GM19023 (cell line): ENCODE data around the gene TTC19.
"Not testable (repeated sequence)": the region's sequence is repeated elsewhere in the genome, so short reads cannot be mapped to it uniquely, and the experiment has no call there.

Experiments
- ATAC-seq: cut with Tn5 transposase; IDR thresholded peaks from one replicate; pipeline ENCODE4 v1.9.1; 2021; ENCODE audit warnings: mild to moderate bottlenecking, moderate library complexity; ENCODE audit not compliant: unreplicated experiment

TTC19 gene

DNA sequence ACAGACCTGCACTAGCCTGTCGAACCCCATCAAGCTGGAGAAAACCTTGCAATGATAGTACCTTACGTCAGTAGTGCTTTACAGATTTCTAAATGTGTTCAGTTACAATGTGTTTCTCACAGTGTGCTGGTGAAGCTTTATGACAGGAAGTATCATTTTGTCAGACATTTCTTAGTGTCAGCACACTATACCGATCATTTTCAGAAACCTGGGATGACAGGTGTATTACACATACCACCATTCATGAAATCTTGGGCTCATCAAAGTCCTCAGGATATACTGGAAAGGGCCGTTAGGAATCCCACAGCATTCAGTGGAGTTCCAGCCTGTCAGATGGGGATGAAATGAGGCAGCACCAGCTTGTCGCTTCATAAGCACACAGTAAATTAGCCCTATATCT lies 27.3 kb downstream of the TTC19 start:
- no peak for ATAC-seq

DNA sequence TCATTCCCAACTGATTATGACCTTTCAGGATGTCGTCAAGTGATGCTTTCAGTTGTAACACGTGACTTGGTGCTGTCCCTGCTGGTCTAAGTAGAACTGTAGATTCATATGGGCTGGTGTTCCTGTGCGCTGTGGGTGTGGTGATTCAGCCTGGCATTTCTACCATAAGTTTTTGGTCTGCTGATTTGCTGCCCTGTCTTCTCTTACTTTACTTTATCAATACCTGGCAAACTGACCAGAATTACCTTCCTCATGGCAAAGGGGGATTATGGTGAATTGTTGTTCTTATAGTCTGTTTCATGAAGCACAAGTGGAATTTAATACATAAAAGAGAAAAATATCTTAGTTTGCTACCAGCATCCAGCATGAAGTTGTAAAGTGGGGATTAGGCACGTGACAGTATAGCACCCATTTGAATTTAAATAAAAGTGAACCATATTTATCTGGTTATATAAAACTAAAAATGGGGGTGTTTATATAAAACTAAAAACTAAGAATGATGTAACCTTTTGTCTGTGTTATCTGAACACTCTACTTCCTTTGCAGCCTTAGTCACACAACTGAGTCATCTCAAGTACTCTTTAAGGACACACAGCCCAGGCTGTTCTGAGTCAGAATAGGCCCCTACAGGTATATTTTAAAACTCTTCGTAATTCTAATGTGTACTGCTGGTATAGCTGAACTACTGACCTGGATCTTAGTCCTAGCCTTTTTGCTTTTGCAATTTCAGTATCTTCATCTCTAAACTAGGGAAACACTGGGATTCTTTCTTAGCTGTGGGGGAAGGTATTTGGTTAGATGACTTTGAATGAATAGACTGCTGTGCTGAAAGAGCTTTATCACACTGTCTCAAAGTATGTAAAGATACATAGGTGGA lies 28.3 kb downstream of the TTC19 start:
- ATAC-seq = peak; percentile 88

DNA sequence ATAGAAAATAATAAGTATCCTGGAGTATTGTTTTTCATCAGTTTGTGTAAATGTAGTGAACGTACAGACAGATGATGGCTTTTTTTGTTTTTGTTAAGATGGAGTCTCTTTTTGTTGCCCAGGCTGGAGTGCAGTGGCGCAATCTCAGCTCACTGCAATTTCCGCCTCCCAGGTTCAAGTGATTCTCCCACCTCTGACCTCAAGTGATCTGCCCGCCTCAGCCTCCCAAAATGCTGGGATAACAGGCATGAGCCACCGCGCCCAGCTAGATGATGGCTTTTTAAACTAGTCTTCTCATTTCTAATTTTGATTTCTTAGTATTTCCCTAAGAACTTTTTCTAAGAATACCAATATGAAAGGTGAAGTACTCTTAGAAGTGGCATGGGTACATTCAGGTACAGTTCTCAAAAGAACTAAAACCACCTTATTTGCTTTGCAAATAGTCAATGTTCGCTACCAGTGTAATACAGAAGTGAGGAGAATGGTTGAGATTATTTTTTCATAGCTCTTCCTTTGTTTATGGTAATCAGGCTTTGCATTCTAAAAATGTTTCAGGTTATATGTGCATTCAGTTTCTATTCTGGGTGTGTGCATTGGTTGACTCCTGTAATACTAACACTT lies 34.2 kb downstream of the TTC19 start:
- no peak for ATAC-seq

DNA sequence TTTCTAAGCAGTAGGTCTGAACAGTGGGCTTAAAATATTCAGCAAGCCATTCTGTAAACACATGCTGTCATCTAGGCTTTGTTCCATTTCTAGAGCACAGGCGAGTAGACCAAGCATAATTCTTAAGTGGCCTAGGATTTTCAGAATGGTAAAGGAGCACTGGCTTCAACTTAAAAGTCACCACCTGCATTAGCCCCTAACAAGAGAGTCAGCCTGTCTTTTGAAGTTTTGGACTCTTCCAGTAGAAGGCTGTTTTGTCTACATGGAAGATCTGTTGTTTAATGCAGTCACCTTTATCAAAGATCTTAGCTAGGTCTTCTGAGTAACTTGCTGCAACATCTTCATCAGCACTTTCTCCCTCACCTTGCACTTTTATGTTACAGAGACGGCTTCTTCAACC lies 36.6 kb downstream of the TTC19 start:
- no peak for ATAC-seq

DNA sequence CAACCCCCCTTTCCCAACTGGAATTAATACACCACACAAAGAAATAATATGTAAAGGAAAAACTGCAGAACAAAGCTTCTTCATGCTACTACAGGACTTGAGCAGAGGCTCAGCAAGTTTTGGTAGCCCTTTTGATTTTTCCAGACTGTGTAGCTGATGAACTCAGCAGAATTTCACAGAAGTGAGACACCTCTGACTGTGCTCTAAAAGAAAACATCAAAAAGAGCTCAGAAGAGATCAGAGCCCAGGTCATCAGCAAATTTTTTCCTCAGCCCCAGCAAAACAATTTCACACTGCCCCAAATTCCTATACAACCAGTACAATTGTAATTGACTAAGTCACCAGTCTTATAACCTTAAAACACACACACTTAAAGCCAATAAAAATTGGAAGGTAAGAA lies 38.0 kb downstream of the TTC19 start:
- no peak for ATAC-seq

DNA sequence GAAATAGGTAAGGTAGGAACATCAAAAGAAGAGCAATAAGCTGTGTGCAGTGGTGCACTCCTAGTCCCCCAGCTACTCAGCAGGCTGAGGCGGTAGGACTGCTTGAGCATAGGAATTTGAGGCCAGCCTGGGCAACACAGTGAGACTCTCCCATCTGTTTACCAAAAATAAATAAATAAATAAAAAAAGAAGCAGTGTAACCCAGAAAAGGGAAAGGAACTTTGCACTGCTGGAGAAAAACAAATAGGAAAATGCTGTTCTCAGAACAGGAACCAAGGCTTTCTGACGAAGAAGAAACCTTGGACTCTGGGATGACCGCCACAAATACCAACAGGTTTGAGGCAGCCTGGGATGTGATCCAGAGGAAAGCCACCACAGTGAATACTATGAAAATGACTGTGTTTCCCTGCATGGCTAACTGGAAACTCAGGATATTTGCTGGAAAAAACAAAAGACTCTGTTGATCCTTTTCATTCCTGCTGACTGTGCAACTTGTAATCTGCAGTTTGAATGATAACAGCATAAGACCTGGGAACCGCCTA lies 41.2 kb downstream of the TTC19 start:
- ATAC-seq = no peak

DNA sequence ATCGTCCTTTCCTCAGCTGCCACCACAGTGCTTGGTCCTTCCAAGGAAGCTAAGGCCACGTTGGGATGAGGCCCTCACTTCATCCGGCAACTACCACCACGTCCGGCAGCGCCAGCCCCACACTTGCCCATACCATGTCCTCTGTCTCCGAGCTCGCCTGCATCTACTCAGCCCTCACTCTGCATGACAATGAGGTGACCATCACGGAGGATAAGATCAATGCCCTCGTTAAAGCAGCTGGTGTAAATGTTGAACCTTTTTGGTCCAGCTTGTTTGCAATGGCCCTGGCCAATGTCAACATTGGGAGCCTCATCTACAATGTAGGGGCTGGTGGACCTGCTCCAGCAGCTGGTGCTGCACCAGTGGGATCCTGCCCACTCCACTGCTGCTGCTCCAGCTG lies 44.9 kb downstream of the TTC19 start:
- ATAC-seq = no peak

DNA sequence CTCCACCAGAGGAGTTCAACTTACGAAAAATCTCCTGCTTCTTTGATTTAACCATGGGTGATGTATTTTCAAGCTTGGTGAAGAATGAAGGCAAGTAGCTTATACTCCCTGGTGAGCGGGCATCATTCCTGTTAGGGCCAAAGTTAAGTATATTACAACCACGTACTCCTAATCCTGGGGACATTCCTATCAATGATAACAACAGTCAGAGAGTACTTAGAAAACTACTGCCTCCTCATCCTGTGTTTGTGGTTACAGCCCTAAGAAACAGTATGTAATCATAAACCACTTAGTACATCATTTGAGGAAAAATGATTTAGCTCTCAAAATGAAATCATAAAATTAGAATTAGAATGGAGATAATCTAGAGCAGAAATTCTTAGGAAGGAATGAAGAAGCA lies 47.3 kb downstream of the TTC19 start:
- no peak for ATAC-seq

DNA sequence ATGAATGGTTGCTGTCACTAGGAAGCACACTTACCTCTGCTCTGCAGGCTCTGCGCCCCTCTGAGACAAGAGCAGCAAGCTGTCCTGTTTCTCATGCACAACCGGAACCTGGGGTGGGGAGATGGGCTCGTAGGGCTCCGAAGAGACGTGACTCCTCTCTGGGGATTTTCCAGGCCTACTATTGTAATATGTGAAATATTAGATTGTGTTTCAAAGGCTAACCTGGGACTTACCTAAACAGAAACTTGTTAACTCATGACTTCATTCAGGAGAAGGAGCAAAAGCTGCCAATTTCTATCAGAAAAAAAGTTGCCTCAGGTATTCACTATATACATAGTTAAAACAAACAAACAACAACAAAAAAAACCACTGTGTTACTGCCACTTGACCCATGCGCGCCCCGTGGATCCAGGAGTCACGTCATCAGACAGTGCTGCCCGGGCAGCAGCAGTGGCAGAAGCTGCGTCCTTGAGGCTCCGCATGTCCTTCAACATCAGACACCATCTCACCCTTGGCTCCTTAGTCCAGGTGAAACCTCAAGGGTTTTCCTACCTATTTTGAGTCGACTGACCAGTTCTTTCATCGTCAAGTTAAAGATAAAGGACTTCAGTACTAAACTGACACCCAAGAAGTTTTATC lies 49.3 kb downstream of the TTC19 start:
- no peak for ATAC-seq

DNA sequence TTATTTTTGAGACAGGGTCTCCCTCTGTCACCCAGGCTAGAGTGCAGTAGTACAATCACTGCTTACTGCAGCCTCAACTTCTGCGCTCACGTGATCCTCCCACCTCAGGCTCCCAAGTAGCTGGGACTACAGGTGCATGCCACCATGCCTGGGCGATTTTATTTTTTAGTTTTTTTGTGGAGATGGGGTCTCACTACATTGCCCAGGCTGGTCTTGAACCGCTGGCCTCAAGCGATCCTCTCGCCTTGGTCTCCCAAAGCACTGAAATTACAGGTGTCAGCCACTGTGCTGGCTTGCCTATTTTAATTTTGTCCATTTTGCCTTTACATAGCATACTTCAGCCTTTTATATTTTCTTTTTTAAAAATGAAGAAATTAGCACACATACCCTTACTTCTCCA lies 51.2 kb downstream of the TTC19 start:
- no peak for ATAC-seq

DNA sequence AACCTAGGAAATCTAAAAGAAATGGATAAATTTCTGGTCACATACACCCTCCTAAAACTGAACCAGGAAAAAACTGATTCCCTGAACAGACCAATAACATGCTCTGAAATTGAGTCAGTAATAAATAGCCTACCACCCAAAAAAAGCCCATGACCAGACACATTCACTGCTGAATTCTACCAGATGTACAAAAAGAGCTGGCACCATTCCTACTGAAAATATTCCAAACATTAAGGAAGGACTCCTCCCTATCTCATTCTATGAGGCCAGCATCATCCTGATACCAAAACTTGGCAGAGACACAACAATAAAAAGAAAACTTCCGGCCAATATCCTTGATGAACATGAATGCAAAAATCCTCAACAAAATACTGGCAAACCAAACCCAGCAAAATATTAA lies 52.9 kb downstream of the TTC19 start:
- ATAC-seq = no peak

DNA sequence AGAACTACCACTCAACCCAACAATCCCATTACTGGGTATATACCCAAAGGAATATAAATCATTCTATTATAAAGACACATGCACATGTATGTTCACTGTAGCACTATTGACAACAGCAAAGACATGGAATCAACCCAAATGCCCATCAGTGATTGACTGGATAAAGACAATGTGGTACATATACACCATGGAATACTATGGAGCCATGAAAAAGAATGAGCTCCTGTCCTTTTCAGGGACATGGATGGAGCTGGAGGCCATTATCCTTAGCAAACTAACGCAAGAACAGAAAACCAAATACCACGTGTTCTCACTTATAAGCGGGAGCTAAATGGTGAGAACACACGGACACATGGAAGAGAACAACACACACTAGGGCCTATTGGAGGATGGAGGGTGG lies 55.5 kb downstream of the TTC19 start:
- ATAC-seq = not testable (repeated sequence)

DNA sequence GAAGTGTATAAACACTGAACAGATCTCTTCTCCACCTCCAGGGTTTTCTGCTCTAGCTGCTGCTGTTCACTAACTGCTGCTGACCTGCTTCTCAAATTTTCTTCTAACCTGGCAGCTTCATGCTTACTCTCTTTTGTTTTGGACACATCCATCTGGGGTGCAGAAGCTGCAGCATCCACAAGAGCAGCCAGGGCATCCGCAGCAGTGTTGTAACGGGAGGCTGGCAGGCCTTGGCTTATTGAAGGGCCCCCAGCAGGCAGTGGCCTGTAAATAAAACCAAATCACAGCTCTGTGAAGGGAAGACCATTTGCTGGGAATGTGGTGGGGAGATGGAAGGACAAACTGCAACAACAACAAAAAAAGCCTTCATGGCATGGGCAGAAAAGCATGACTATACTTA lies 62.0 kb downstream of the TTC19 start:
- no peak for ATAC-seq

DNA sequence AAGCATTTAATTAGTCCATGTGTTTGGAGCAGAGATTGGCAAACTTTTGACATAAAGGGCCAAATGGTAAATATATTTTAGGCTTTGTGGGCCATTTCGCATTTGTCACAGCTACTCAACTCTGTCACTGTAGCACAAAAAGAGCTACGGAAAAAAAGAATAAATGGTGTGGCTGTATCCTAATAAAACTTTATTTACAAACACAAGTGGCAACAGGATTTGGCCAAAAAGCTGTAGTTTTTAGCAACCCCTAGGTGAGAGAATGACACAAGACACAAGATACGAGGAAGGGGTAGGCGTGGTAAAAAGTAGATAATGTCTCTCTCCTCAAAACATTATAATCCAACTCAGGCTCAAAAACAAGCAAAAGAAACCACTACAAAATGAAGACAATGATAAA lies 66.5 kb downstream of the TTC19 start:
- ATAC-seq = no peak

DNA sequence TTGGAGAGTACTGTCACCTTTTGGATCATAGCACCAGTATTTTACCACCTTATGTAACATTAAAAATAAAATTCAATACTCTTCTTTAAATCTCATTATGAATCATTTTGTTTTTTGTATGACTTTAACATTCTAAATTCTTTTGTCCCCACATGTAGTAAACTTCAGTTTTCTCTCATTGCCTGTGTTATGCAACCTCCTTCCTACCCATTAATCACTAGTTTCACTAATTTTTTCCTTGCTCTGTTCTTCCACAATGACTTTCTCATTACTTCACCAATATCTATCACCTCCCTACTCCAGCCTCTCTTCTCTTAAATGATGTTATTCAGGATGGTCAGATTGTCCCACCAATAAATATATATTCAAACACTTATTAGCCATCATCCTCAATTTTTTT lies 68.7 kb downstream of the TTC19 start:
- ATAC-seq = no peak

DNA sequence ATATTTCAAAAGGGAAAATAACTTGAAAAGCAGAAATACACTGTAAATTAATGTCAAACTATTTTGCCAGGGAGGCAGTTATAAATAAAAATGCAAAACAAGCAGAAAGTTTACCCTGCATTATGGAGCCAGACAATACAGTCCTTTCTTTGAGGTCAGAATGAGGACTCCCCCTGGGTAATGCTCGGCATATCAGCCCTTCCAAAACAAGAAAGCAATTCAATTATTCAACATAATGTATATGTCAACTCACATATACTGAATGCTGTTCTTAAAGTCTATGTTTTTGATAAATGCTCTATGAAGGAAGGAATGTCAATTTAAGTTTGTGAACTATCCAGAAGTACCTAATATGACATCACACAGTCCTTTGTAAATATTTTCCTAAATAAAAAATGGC lies 72.4 kb downstream of the TTC19 start:
- no peak for ATAC-seq

DNA sequence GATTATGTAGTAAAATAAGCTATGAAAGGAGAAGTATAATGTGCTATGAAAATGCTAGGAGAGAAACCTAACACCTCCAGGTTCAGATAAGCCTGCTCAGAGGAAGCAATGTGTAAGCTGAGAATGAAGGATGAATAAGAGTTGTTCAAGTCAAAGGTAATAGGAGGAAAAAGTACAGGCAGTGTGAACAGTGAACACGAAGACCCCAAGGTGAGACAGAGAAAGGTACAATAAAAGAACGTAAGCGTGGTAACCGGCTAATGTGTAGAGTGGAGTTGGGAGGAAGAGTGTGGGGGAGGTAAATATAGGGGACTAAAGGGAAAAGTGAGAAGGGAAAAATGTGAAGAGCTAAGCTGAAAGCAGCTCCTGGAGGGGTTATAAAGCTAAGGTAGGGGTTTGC lies 74.2 kb downstream of the TTC19 start:
- no peak for ATAC-seq

DNA sequence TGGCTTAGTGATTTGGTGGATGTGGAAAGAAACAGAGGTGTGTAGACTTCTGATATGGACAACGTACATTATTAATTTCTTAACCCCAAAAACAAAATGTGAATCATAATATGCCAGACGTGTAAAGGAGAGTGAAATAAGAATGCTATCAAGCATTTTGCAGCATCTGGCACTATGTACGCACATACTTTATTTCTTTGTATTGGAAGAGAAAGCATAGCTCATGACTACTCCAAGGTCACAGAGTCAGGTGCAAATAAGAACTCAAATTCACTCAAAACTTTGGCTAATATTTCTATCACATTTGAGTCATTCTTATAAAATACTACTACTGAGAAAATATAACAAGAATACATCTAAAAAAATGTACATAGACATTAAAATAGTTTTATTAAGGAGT lies 74.8 kb downstream of the TTC19 start:
- ATAC-seq = no peak

DNA sequence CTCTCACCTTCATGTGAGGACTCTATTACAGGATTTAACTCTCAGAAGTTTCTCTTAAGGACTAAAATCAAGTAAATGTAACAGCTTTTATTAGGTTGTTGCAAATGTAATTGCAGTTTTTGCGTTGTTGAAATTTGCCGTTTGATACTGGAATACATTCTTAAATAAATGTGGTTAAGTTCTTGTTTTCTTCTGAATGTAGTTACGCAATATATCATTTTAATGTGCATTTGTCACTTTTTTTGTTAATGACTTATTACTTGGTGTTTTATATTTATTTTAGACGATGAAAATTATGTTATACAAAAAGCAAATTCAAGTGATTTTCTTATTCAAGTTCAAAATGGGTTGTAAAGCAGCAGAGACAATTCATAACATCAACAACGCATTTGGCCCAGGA lies 76.3 kb downstream of the TTC19 start:
- ATAC-seq = no peak
